ELF-1 (cell line): ENCODE measurements around the gene CDK2AP2.
"Not testable (repeated sequence)": the region's sequence is repeated elsewhere in the genome, so short reads cannot be mapped to it uniquely, and the experiment has no call there.

Experiments
- DNase-seq: peaks from one replicate; pipeline ENCODE4 v3.0.0-alpha.2; 2016; ENCODE audit warnings: low read depth, low spot score

CDK2AP2 gene

DNA sequence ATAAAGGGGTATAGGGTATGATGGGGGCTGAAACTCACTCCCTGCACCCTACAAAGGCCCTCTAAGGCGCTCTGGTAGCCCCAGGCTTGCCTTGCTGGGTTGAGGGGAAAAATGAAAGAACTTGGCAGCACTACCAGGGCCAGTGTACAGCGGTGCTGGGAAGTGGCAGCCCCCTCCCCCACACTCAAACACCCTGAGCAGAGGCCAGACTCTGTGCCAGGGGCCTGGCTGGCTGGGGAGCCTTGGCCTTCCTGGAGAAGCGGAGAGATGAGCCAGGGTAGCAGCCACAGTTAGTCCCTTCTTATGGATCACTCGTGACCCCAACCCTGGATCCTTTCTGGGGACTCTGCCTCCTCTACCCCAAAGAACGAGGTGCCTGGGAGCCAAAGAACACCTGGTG lies 41.6 kb downstream of the CDK2AP2 start:
- no peak for DNase-seq

DNA sequence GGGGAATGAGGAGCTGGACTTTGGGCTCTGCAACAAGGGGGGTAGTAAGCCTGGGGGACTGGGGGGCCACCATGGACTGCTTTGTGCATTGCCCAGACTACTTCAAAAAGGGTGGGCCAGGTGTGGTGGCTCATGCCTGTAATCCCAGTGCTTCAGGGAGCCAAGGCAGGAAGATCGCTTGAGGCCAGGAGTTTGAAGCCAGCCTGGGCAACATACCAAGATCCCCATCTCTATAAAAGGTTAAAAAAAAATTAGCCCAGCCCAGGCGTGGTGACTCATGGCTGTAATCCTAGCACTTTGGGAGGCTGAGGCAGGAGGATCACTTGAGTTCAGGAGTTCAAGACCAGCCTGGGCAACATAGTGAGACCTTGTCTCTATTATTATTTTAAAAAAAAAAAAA lies 42.4 kb downstream of the CDK2AP2 start:
- not testable (repeated sequence) for DNase-seq

DNA sequence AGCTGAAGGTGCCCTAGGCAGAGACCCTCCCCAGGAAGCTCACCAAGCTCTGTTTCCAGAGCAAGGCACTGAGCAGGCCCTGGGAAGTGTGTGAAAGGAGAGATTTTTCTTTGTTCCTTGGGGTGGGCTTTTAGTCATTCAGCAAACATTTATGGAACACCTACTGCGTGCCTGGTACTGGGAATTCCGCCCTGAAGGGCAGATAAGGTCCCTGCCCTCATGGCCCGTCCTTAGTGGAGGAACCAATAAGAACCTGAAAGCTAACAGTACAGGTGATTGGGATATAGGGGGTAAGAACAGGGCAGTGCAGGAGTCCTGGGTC lies 42.8 kb downstream of the CDK2AP2 start:
- DNase-seq: peak; percentile 40

DNA sequence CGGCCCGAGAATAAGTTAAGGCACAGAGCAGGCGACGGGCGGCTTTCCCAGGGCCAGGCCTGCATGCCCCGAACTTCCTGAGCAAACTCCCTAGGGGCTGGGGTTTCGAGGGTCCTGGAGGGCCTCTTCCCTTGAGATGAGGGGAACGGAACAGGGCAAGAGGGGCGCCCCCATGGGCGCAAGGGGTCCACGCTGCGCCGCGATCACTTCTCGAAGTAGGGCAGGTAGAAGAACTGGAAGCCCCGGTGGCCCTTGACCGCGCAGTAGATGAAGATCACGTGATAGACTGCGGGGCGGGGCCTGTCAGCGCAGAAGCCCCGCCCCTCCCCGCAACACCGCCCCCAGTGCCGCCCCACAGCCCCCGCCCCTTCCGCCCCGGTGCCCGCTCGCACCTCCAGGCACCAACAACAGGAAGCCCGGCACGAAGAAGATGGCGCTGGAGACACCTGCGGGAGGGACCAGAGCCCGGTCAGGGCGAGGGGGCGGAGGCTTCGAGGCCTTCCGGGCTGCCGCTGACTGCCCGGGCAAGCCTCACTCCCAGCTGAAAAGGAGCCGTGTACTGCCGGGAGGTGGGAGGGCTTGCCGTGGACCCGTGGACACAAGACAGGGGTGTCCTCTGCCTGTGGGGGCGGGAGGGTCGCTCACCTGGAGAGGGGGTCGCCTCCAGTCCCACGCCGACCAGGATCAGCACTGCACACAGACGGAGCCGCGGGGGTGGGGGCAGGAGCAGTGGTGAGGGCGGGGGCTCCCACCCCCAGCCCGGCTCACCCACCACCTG lies 43.4 kb downstream of the CDK2AP2 start:
- peak; percentile 82 for DNase-seq

DNA sequence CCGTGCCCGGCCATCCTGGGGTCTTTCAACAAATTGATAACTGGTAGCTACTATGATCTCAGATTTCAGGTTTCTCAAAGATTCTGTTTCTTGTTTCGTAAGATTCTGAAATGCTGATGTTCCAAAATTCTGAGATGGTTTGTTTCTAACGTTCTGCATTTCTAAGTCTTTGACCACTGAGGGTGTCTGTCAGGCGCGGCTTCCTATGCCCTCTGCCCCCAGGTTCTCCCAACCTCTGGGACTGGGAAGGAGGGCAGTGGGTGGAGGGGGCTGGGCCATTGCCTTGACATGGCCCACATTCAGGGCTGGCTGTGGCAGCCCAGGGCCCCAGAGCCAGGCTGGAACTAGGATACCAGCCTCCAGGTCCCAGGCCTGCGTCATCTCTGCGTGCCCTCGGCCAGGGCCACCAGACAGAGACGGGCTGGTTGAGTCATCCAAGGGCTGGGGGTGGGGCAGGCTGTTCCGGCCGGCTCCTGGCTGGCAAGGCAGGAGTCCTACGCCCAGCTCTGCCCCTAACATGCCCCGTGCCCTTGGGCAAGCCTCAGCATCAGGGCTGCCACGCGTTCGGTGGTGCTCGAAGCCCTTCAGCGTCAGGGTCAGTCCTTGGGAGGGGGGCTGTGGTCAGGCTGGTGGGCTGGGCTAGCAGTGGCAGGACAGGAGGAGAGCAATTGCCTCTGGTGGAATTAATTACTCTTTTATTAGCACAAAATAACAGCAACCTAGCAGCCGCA lies 44.1 kb downstream of the CDK2AP2 start:
- DNase-seq: peak; percentile 45

DNA sequence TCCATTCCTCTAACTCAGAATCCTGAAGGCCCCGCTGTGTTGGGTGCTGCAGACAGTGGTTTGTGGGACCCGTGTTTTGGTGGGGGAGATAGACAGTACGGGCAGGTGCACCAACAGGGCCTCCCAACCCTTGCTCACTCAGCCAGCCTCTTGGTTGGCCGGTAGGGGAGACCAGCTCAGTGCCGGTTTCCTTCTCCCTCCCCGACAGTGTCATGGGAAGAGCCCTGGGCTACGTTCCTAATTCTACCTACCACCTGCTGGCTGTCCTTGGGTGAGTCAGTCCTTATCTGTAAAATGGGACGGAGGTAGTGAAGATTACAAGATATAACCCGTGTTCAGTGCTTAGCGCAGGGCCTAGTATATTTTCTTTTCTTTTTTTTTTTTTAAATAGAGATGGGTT lies 44.8 kb downstream of the CDK2AP2 start:
- peak; percentile 35 for DNase-seq

DNA sequence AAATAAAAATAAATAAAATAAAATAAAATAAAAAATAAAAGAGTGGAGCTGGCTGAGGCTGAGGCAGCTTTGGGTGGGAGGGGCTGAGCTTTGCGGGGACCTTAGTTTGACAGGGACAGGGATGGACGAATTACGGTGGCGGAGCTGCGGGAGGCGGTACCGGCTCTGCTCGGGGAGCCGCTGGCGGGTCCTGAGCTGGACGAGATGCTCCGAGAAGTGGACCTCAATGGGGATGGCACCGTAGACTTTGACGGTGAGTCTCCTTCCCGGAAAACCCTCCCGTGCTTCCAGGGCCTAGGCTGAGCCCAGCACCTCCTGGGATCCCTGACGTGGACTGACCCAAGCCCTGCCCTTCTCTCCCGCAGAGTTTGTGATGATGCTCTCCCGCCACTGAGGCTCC lies 49.7 kb downstream of the CDK2AP2 start:
- no peak for DNase-seq

DNA sequence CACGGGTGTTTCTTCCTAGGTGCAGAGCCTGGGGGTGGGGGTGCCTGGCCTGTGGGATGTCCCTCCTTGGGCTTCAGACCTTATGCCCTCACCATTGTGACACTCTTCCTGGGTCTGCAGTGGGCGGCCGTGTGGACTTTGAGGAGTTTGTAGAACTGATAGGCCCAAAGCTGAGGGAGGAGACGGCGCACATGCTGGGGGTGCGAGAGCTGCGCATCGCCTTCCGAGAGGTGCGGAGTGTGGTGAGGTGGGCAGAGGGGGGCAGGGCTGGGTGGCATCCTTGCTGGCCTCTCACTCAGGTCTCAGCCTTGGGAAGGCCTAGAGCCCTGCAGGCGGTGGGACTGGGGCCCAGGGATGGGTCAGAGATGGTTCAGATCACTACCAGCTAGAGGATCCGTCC lies 50.5 kb downstream of the CDK2AP2 start:
- no peak for DNase-seq
